ENCODE results near the gene ERFL. TPM values are rescaled to one million over a fixed set of nuclear protein-coding genes. Genes with fewer than 3 reads are reported as not detected.

The ERFL gene
- total RNA-seq, 1 donor from 2014 or later = not detected

- no peak for TF ChIP-seq CTCF (IDR thresholded peaks at IDR 0.05; ENCODE audit: borderline replicate concordance)
- H3K9me3 ChIP-seq (replicated peaks) = no peaks in the 10 kb centered on the region
- DNase-seq = no peak
- H3K4me1 ChIP-seq = peaks cover 3% of the 10 kb centered on the region
- intact Hi-C loops (cut with micrococcal nuclease) = no loop called here
- H3K27me3 ChIP-seq (ENCODE audit: low read depth) = peaks cover 55% of the 10 kb centered on the region
- no peak overlapping the region for H3K27ac ChIP-seq (replicated peaks)
- no peak overlapping the region for H3K4me3 ChIP-seq
- peaks cover 36% of the 10 kb centered on the region for H3K36me3 ChIP-seq
Measured at GRCh38 chr19:41908724-41909464, 19.4 kb downstream of the ERFL start.

- DNase-seq = no peak
- Histone ChIP-seq H3K27ac (replicated peaks) (no peak overlapping the region), H3K4me3 (no peak overlapping the region), H3K36me3 (peaks cover 44% of the 10 kb centered on the region), H3K27me3 (ENCODE audit: low read depth) (peaks cover 47% of the 10 kb centered on the region), H3K9me3 (replicated peaks) (no peaks in the 10 kb centered on the region), H3K4me1 (peaks cover 3% of the 10 kb centered on the region)
- no peak for TF ChIP-seq CTCF (IDR thresholded peaks at IDR 0.05; ENCODE audit: borderline replicate concordance)
- intact Hi-C loops (cut with micrococcal nuclease) = no loop called here
Measured at GRCh38 chr19:41907994-41908615, 20.1 kb downstream of the ERFL start.

DNA sequence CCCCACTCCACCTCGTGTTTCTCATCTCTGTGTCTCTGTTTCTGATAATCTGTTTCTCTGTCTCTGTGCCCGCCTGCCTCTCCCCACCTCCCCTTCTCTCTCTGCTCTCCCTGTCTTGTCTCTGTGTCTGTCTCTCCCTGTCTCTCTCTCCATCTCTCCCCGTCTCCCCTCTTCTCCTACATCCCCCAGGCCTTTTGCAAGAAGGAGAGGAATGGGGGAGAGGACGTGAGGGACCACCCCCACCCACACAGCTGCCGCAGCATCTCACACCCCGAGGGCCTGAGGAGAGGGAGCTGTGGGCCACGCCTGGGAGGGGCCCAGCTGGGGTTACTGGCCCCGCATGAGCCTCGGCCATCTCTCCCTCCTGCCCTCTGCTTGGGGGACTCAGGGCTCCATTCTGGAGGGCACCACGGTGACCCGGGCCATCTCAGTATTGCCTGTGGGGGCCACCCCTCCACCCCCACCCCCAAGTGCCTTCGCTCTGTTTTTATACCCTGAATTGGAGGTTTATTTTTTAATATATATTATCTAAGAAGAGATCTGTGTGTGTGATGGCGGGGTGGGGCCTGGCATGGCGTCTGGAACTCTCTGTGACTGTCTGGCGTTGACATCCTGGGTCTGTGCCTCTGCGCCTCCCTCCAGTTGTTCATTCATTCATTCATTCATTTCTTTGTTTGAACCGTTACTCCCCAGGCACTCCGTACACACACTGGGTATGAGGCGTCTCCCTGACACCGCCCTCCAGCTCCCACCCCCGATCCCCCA, 21.2 kb downstream of the ERFL start:
- Histone ChIP-seq H3K4me3 (no peak overlapping the region), H3K4me1 (no peaks in the 10 kb centered on the region), H3K27ac (replicated peaks) (no peak overlapping the region), H3K9me3 (replicated peaks) (no peaks in the 10 kb centered on the region), H3K36me3 (peaks cover 54% of the 10 kb centered on the region), H3K27me3 (ENCODE audit: low read depth) (peaks cover 37% of the 10 kb centered on the region)
- TF ChIP-seq CTCF (IDR thresholded peaks at IDR 0.05; ENCODE audit: borderline replicate concordance) = no peak
- intact Hi-C loops (cut with micrococcal nuclease) = no loop called here
- no peak for DNase-seq

DNA sequence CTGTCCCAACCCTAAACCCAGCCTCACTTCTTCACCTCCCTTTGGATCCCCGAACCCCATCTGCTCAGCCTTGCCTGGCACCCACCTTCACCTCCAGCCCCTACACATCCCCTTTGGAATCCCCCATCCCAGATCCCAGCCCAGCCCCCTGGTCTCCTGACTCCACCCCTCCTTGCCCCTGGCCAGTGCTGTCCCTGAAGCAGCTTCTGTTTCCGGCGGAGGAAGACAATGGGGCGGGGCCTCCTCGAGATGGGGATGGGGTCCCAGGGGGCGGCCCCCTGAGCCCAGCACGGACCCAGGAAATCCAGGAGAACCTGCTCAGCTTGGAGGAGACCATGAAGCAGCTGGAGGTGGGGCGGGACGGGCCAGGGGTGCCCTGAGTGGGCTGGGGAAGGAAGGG, 22.0 kb downstream of the ERFL start:
- no peak for DNase-seq
- H3K27ac ChIP-seq (replicated peaks) = no peak overlapping the region
- H3K9me3 ChIP-seq (replicated peaks) = no peaks in the 10 kb centered on the region
- H3K4me3 ChIP-seq = no peak overlapping the region
- H3K36me3 ChIP-seq = peaks cover 62% of the 10 kb centered on the region
- no peak for TF ChIP-seq CTCF (IDR thresholded peaks at IDR 0.05; ENCODE audit: borderline replicate concordance)
- intact Hi-C loops (cut with micrococcal nuclease) = no loop called here
- H3K27me3 ChIP-seq (ENCODE audit: low read depth) = peaks cover 29% of the 10 kb centered on the region
- no peaks in the 10 kb centered on the region for H3K4me1 ChIP-seq

DNA sequence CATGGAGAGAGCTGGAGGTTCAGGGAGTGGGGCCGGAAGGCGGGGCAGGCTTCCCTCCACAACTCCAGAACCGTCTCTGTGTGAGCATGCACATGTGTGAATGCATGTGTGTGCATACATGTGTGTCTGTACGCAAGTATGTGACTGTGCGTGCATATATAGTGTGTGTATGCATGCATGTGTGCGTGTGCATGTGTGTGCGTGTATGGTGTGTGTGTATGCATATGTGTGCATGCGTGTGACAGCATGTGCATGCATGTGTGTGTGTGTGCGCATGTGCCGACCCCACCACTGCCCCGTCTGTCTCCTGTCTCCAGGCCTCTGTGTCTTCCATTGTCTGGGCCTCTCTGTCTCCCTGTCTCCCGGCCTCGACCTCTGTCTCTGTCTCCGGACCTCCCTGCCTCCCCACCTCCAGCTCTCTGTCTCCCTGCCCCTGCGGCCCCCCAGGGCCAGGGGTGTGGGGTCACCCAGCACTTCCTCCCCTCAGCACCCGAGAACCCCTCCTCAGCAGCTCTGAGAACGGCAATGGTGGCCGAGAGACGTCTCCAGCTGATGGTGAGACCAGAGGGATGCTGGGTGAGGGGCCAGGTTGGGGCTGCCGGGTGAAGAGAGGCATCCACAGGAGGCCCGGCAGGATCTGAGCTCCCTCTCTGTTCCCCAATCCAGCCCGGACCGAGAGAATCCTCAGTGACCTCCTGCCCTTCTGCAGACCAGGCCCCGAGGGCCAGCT, 22.8 kb downstream of the ERFL start:
- Histone ChIP-seq H3K9me3 (replicated peaks) (no peaks in the 10 kb centered on the region), H3K36me3 (peaks cover 71% of the 10 kb centered on the region), H3K27ac (replicated peaks) (no peak overlapping the region), H3K4me3 (no peak overlapping the region), H3K27me3 (ENCODE audit: low read depth) (peaks cover 21% of the 10 kb centered on the region), H3K4me1 (no peaks in the 10 kb centered on the region)
- DNase-seq = no peak
- intact Hi-C loops (cut with micrococcal nuclease) = no loop called here
- no peak for TF ChIP-seq CTCF (IDR thresholded peaks at IDR 0.05; ENCODE audit: borderline replicate concordance)
